ENCODE data around the gene CAMSAP1. TPM values are rescaled to one million over a fixed set of nuclear protein-coding genes. Genes with fewer than 3 reads are reported as not detected.

The CAMSAP1 gene
- total and polyA plus RNA-seq, 3 donors from 2014 or later: 44.1 to 102 (median 93.7) TPM

DNA sequence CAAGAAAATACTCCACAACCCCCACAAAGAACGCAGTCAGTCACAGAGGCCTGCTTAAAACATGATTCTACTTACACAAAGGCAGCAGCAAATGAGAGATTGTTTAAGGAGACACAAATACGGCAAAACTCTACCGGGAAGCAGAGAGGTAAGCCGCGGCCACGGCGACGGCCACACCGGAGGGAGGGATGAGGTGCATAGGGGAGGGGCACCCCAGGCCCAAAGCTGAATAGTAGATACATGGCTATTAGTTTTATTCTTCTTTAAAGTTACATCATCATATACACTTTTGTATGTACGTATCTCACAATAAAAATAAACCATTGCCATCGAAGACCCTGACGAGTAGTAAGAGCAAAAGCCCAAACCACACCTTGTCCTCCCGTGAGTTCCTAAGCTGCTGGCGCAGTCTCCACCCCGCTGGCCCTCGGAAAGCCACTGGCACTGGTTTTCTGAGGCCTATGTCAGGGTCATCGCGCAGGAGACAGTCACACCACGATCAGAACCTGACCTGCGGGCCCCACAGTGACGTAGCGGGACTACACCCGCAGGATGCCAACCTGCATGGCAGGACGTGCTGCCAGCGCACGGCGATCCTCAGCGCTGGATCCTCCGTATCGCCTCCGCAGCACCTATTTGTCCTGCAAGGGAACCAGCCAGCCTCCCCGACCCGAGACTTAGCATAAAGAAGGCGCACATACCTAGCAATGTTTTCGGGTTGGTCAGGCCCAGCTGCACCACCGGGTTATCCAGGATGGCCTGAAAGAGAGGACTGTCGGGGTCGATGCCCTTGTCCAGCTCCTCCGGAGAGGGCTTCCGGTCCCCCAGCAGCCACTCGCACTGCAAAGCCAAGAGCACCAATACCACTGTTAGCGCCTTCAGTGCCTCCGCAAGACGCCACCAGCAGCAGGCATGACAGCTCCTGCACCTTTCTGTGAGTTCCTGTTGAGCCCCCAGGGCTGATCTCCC is 30.5 kb upstream of the CAMSAP1 start:
- H3K27me3 ChIP-seq: no peaks in the 10 kb centered on the region
- no peaks in the 10 kb centered on the region for H3K4me1 ChIP-seq
- DNase-seq: no peak
- H3K36me3 ChIP-seq (ENCODE audit: low read depth, missing control alignments): no peaks in the 10 kb centered on the region
- no peaks in the 10 kb centered on the region for H3K9me3 ChIP-seq
- H3K27ac ChIP-seq: no peak overlapping the region
- intact Hi-C loops (cut with DNase I; ENCODE audit: low total_unique reads): no loop called here
- WGBS, 2 donors: 93 to 96% methylated on average over 36 to 44 of the region's 44 CpGs
- TF ChIP-seq CTCF (IDR thresholded peaks at IDR 0.05): no peak
- TF ChIP-seq POLR2A (IDR thresholded peaks at IDR 0.05): no peak
- H3K4me3 ChIP-seq: no peak overlapping the region

DNA sequence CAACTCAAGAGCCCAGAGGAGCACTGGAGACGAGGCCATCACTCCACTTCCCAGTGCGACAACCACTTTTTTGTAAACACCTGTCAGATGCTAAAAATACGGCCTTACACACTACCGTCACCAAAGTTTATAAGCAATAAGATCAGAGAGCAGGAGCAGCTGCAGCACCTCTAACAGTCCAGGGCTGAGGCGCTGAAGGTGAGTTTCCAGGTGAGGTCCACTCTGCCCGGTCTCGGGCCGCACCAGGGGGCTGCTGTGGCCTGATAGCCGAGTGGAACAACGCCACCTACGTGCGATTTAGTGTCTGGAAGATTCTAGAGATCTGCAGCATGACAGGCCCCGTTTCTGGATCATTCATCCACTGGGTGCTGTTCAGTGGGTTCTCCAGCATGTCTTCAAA is 25.8 kb upstream of the CAMSAP1 start:
- Histone ChIP-seq H3K27me3 (no peaks in the 10 kb centered on the region), H3K4me1 (no peaks in the 10 kb centered on the region), H3K36me3 (ENCODE audit: low read depth, missing control alignments) (no peaks in the 10 kb centered on the region), H3K4me3 (no peak overlapping the region), H3K27ac (no peak overlapping the region), H3K9me3 (no peaks in the 10 kb centered on the region)
- no peak for DNase-seq
- intact Hi-C loops (cut with DNase I; ENCODE audit: low total_unique reads): no loop called here
- 86 to 91% methylated on average over 10 to 13 of the region's 13 CpGs for WGBS, 2 donors
- TF ChIP-seq CTCF (IDR thresholded peaks at IDR 0.05): no peak

DNA sequence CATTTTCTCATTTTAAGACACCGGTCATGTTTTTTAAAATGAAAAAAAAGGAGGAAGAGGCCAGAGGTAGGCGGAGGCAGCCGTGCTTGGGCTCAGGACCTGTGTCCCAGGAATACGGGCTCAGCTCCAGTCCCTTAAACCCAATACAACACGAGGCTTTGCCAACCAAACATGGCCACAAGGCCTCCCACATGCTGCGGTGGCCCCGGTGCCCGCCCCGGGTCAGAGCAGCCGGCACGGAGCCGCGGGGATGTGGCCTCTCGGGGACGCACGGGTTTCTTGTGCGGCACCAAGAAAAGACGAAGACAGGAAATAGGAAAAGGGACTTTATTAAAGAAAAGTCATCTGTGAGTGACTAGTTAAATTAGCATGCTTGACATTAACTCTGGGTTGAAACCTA is 25.3 kb upstream of the CAMSAP1 start:
- no peak overlapping the region for H3K4me3 ChIP-seq
- no peaks in the 10 kb centered on the region for H3K36me3 ChIP-seq (ENCODE audit: low read depth, missing control alignments)
- intact Hi-C loops (cut with DNase I; ENCODE audit: low total_unique reads): no loop called here
- no peaks in the 10 kb centered on the region for H3K4me1 ChIP-seq
- no peak overlapping the region for H3K27ac ChIP-seq
- H3K9me3 ChIP-seq: no peaks in the 10 kb centered on the region
- H3K27me3 ChIP-seq: no peaks in the 10 kb centered on the region
- DNase-seq: no peak
- no peak for TF ChIP-seq POLR2A (IDR thresholded peaks at IDR 0.05)
- no peak for TF ChIP-seq CTCF (IDR thresholded peaks at IDR 0.05)
- 96 to 97% methylated on average over 18 of the region's 18 CpGs for WGBS, 2 donors

- TF ChIP-seq POLR2A (IDR thresholded peaks at IDR 0.05): no peak
- no peak overlapping the region for H3K27ac ChIP-seq
- no peak overlapping the region for H3K4me3 ChIP-seq
- no peaks in the 10 kb centered on the region for H3K27me3 ChIP-seq
- 93% methylated on average over 17 to 31 of the region's 31 CpGs for WGBS, 2 donors
- no peaks in the 10 kb centered on the region for H3K4me1 ChIP-seq
- no peak for DNase-seq
- intact Hi-C loops (cut with DNase I; ENCODE audit: low total_unique reads): no loop called here
- H3K9me3 ChIP-seq: no peaks in the 10 kb centered on the region
- H3K36me3 ChIP-seq (ENCODE audit: low read depth, missing control alignments): no peaks in the 10 kb centered on the region
These were observed 24.0 kb upstream of the CAMSAP1 start for GRCh38 chr9:135931349-135931820.

DNA sequence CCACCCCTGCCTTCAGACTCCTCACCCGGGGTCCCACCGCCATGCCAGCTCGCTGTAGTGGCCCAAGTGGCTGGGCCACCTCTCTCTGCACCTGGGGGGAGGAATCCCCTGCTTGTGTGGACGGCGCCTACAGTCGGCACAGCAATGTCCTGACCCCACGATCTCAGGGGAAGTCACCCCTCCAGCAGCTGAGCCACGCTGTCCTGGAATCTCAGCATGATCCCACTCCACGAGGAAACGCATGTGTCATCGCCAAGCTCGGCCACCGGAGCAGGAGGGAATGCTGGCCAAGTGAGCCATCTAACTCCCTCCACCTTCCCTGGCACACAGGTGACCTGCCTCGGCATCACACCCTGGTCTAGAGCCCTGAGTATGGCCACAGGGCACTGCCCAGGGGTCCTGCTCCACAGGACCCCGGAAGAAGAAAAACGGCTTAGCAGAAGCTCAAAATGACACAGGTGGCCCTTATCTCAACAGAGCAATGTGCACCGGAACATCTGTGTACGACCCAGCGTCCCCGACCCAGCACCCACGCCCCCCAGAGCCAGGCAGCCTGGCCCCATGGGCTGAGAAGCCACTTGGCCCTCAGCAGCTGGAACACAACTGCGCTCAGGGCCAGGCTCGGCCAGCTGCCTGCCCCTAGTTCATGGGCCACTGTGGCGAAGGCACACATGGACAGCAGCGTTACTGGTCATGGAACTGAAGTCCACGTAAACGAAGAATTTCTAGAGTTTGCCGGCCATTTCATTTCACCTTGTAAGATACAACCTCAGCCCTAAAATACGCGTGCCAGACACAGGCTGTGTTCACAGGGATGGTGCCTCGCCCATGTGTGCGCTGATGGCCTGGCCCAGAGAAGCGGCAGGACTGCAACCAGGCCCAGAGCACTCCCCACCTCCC is 23.4 kb upstream of the CAMSAP1 start:
- H3K9me3 ChIP-seq: no peaks in the 10 kb centered on the region
- TF ChIP-seq POLR2A (IDR thresholded peaks at IDR 0.05): no peak
- TF ChIP-seq CTCF (IDR thresholded peaks at IDR 0.05): no peak
- WGBS, 2 donors: 92 to 94% methylated on average over 23 to 33 of the region's 33 CpGs
- no peak for DNase-seq
- intact Hi-C loops (cut with DNase I; ENCODE audit: low total_unique reads): no loop called here
- H3K4me3 ChIP-seq: no peak overlapping the region
- no peaks in the 10 kb centered on the region for H3K36me3 ChIP-seq (ENCODE audit: low read depth, missing control alignments)
- no peaks in the 10 kb centered on the region for H3K27me3 ChIP-seq
- no peak overlapping the region for H3K27ac ChIP-seq
- H3K4me1 ChIP-seq: no peaks in the 10 kb centered on the region
